ENCODE results near the gene OGDH.

- TF ChIP-seq EP300 (IDR thresholded peaks at IDR 0.05) (no peak), POLR2A (IDR thresholded peaks at IDR 0.05) (no peak)
Measured at GRCh38 chr7:44567884-44568283, 38.5 kb upstream of the OGDH start.

All from ovary (tissue), 1 donor.